GM12878 (cell line): Measurements from ENCODE around the gene GPR141. TPM values are rescaled to one million over a fixed set of nuclear protein-coding genes. Genes with fewer than 3 reads are reported as not detected.

ENCODE experiments used
- ATAC-seq: fragments of 200-7000 bp; cut with Tn5 transposase; 3 replicates; pipeline ENCODE4 v1.9.1; 2020; ENCODE audit warnings: mild to moderate bottlenecking, moderate library complexity
- BruUV-seq: library from RNA; stranded (reverse); fragments of 400-500 nt; replicated peaks from 2 replicates; lab custom pipeline; 2021; lab: Mats Ljungman, UMichigan
- CTCF ChIA-PET: fragments of 300-600 bp; sonication (Branson Sonifier 250); formaldehyde crosslinking; extraction: SDS; loops from one replicate; lab custom pipeline; 2021; ENCODE audit warnings: inconsistent platforms; lab: Yijun Ruan, JAX
- POLR2A ChIA-PET: fragments of 350-600 bp; formaldehyde crosslinking; extraction: SDS; loops from one replicate; lab custom pipeline; 2021; ENCODE audit warnings: inconsistent platforms; lab: Charles Lee
- RAD21 ChIA-PET: fragments of 300-600 bp; sonication (Branson Sonifier 250); formaldehyde crosslinking; loops from one replicate; lab custom pipeline; 2023; ENCODE audit warnings: antibody characterized with exemption; ENCODE audit not compliant: unreplicated experiment; lab: Charles Lee
- SMC1A ChIA-PET: fragments of 300-600 bp; sonication (Branson Sonifier 250); formaldehyde crosslinking; loops from one replicate; lab custom pipeline; 2023; ENCODE audit not compliant: unreplicated experiment, uncharacterized antibody; lab: Charles Lee
- DNase-seq: peaks from one replicate; pipeline ENCODE4 v3.0.0-alpha.2; 2011; ENCODE audit warnings: low read depth, low spot score
- FAIRE-seq: peaks from 3 replicates; lab custom pipeline; 2011; peaks lifted over from hg19 to GRCh38; lab: Jason Lieb, UNC
- H2AFZ ChIP-seq: 2 replicates; pipeline ENCODE4 v1.6.0; 2011; ENCODE audit warnings: low read depth, low read length, control low read depth; ENCODE audit not compliant: control insufficient read depth
- H3K27ac ChIP-seq: 2 replicates; pipeline ENCODE4 v1.5.1; 2011; ENCODE audit warnings: control low read depth; ENCODE audit not compliant: control insufficient read depth, insufficient read depth
- H3K27me3 ChIP-seq, 2 experiments: replicated peaks in 1 of 2; 2 replicates each; pipeline versions ENCODE4 v1.6.0 to v1.6.1; 2011; ENCODE audit warnings: low read length in 1 of 2; ENCODE audit not compliant: control insufficient read depth in 2 of 2, insufficient read depth in 2 of 2
- H3K36me3 ChIP-seq, 2 experiments: 2 replicates each; pipeline ENCODE4 v1.5.1; 2011; ENCODE audit warnings: low read length in 1 of 2; ENCODE audit not compliant: control insufficient read depth in 2 of 2, insufficient read depth in 2 of 2
- H3K4me1 ChIP-seq: 2 replicates; pipeline ENCODE4 v1.6.1; 2011; ENCODE audit warnings: mild to moderate bottlenecking, low read length, moderate library complexity, mixed read lengths; ENCODE audit not compliant: control insufficient read depth, insufficient read depth
- H3K4me2 ChIP-seq: 2 replicates; pipeline ENCODE4 v1.6.0; 2011; ENCODE audit warnings: control low read depth; ENCODE audit not compliant: control insufficient read depth, insufficient read depth
- H3K4me3 ChIP-seq: fragments of 200-600 bp; sonication (generic); 2 replicates; pipeline ENCODE4 v1.5.1; 2016
- H3K79me2 ChIP-seq: 2 replicates; pipeline ENCODE4 v1.6.0; 2011; ENCODE audit warnings: low read length; ENCODE audit not compliant: control insufficient read depth, insufficient read depth
- H3K9ac ChIP-seq: 2 replicates; pipeline ENCODE4 v1.8.0; 2011; ENCODE audit warnings: low read length, control low read depth, mixed read lengths; ENCODE audit not compliant: control insufficient read depth, insufficient read depth
- H3K9me3 ChIP-seq: replicated peaks from 3 replicates; pipeline ENCODE4 v1.5.1; 2011; ENCODE audit warnings: mild to moderate bottlenecking, low read length; ENCODE audit not compliant: control insufficient read depth, insufficient read depth
- H4K20me1 ChIP-seq: 2 replicates; pipeline ENCODE4 v1.6.0; 2011; ENCODE audit not compliant: control insufficient read depth, insufficient read depth
- BRCA1 ChIP-seq: IDR thresholded peaks from 2 replicates; pipeline ENCODE4 v1.6.1; 2011; ENCODE audit warnings: low read depth, low read length, improper control_type of control experiment
- CHD4 ChIP-seq: fragments of 200-600 bp; sonication (generic); IDR thresholded peaks from 2 replicates; pipeline ENCODE4 v1.6.1; 2016; ENCODE audit warnings: mild to moderate bottlenecking
- DPF2 ChIP-seq: fragments of 450-650 bp; IDR thresholded peaks from 2 replicates; pipeline ENCODE4 v1.6.1; 2017; ENCODE audit warnings: mild to moderate bottlenecking
- GATAD2B ChIP-seq: fragments of 450-650 bp; conservative IDR thresholded peaks from 2 replicates; pipeline ENCODE4 v1.6.1; 2017; ENCODE audit warnings: low read depth, mild to moderate bottlenecking, moderate library complexity
- HSF1 ChIP-seq: fragments of 150-350 bp; IDR thresholded peaks from 2 replicates; pipeline ENCODE4 v1.6.1; 2014; ENCODE audit warnings: mild to moderate bottlenecking, low read depth, low read length
- KDM1A ChIP-seq: fragments of 200-600 bp; sonication (generic); IDR thresholded peaks from 2 replicates; pipeline ENCODE4 v1.6.1; 2016; ENCODE audit warnings: borderline replicate concordance
- MXI1 ChIP-seq: fragments of 150-350 bp; IDR thresholded peaks from 2 replicates; pipeline ENCODE4 v1.6.1; 2011; ENCODE audit warnings: low read depth, mild to moderate bottlenecking, inconsistent platforms, low read length, improper control_type of control experiment
- PAX5 ChIP-seq: IDR thresholded peaks from 2 replicates; pipeline ENCODE4 v1.6.1; 2011; ENCODE audit warnings: low read depth, low read length, borderline replicate concordance
- PAX8 ChIP-seq: fragments of 450-650 bp; IDR thresholded peaks from 2 replicates; pipeline ENCODE4 v1.6.1; 2017; ENCODE audit warnings: mild to moderate bottlenecking, moderate library complexity
- RELA ChIP-seq: fragments of 450-650 bp; IDR thresholded peaks from 2 replicates; pipeline ENCODE4 v1.8.0; 2014; ENCODE audit warnings: borderline replicate concordance; ENCODE audit not compliant: partially characterized antibody
- SMAD5 ChIP-seq: IDR thresholded peaks from 2 replicates; pipeline ENCODE4 v1.6.1; 2016; ENCODE audit warnings: antibody characterized with exemption, low read depth
- SRF ChIP-seq, 2 experiments: IDR thresholded peaks; 2 replicates each; pipeline ENCODE4 v1.6.1; 2011; ENCODE audit warnings: low read depth in 2 of 2, low read length in 2 of 2, mild to moderate bottlenecking in 1 of 2, moderate library complexity in 1 of 2
- STAT3 ChIP-seq: IDR thresholded peaks from 2 replicates; pipeline ENCODE4 v1.6.1; 2011; ENCODE audit warnings: low read depth, low read length, improper control_type of control experiment
- ZBTB11 ChIP-seq: fragments of 450-650 bp; formaldehyde crosslinking; IDR thresholded peaks from 2 replicates; pipeline ENCODE4 v1.5.0; 2022; ENCODE audit warnings: mild to moderate bottlenecking, missing genetic modification characterization
- WGBS: methylation state at CpG from one replicate; pipeline ENCODE4 v1.1.6; 2016; ENCODE audit warnings: low lambda C conversion rate; ENCODE audit not compliant: insufficient replicate concordance, insufficient coverage; ENCODE audit errors: missing lambda C conversion rate; 5-methylcytosine and 5-hydroxymethylcytosine counted together
- in situ Hi-C: fragments of 300-500 bp; cut with MboI; formaldehyde crosslinking; loops from 9 replicates; pipeline ENCODE4 v1.14.3; 2018; ENCODE audit warnings: mixed read lengths
- intact Hi-C: fragments of 100-400 bp; cut with micrococcal nuclease; formaldehyde crosslinking; loops from one replicate; pipeline ENCODE4 v1.14.2; 2022; ENCODE audit not compliant: unreplicated experiment
- polyA plus RNA-seq, 11 experiments: library from polyadenylated mRNA; depleted of rRNA in 4 of 11; unstranded in 6 of 11; stranded (reverse) in 5 of 11; fragments of >200 nt; fragmentation: Nextera tagmentation in 4 of 11; fragmentation: Illumina TruSeq in 1 of 11; extraction: Ambion mirVana in 4 of 11; extraction: Trizol in 1 of 11; gene quantifications; 1 replicate in 1 of 11; 2 replicates in 10 of 11; pipeline versions ENCODE4 v1.2.1 to v1.2.3, GENCODE V29; 2011 to 2016; ENCODE audit warnings: inconsistent platforms in 2 of 11, missing spikeins in 2 of 11, low read depth in 1 of 11
- total RNA-seq, 4 experiments: library from RNA; depleted of rRNA in 3 of 4; stranded (reverse); fragments of >200 nt in 3 of 4; fragmentation: Illumina TruSeq in 1 of 4; extraction: Trizol in 1 of 4; gene quantifications; 2 replicates each; pipeline versions ENCODE4 v1.2.1 to v1.2.3, GENCODE V29; 2013 to 2021
- TF ChIP-seq, protein P1 (sequence below): fragments of 450-650 bp; conservative IDR thresholded peaks from 2 replicates; pipeline ENCODE4 v1.6.1; 2017; ENCODE audit warnings: mild to moderate bottlenecking, moderate library complexity
- TF ChIP-seq, protein P2 (sequence below): fragments of 450-650 bp; IDR thresholded peaks from 2 replicates; pipeline ENCODE4 v1.6.1; 2017; ENCODE audit warnings: antibody characterized with exemption, mild to moderate bottlenecking, moderate library complexity

Gene GPR141
- total and polyA plus RNA-seq, 10 of the 15 experiments (the other 5 are each of a cell fraction or from before 2014, with no cell fraction given) = 0.56 to 3.9 (median 1.2) TPM

DNA sequence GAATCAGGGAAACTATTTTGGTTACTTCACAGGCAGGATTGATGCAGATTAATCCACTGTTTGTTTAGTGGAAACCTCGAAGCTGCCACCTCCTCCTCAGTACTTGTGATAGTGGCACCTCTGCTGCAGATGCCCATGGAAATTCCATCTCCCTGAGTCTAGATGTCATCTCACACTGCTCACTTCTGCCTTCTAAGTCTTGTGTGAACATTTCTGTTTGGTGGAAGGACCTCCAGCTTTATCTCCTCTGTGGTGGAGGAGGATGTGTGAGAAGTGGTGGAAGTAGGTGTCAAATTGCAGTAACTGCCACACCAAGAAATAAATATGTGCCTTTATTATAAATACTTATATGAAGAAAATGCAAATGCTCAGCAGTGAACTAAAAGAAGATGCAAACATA, 25.8 kb upstream of the GPR141 start:
- SMC1A ChIA-PET = interaction anchor here (1.0 to 1.3 kb wide), 2 partner anchors 17 to 67 kb away, joined by 3 read pairs; no protein-coding TSS in a partner anchor
- WGBS = 5% methylated on average over 1 of the region's 1 CpG
- CTCF ChIA-PET = interaction anchor here (0.8 to 1.1 kb wide), 2 partner anchors 29 to 176 kb away, joined by 3 read pairs; no protein-coding TSS in a partner anchor
- ATAC-seq (0 out of 3 replicates have a peak, but pooled peaks have one; percentile 16), DNase-seq (no peak), FAIRE-seq (no peak)
- Histone ChIP-seq H2AFZ (no peak overlapping the region; the same call in 1 of the 2 replicates), H3K9ac (no peak overlapping the region), H3K9me3 (peaks cover 2% of the 10 kb centered on the region), H4K20me1 (no peaks in the 10 kb centered on the region), H3K4me2 (no peak overlapping the region), H3K4me1 (peaks cover 12% of the 10 kb centered on the region), H3K27me3 (no peaks in the 10 kb centered on the region), H3K4me3 (no peak overlapping the region), H3K36me3 (no peaks in the 10 kb centered on the region), H3K27ac (no peak overlapping the region), H3K79me2 (no peaks in the 10 kb centered on the region)
- in situ Hi-C loops (no loop called here), intact Hi-C loops (no loop called here)
- RAD21 ChIA-PET = no interaction called here
- POLR2A ChIA-PET = no interaction called here
- BruUV-seq = no TSS peak
- no peak for TF ChIP-seq CHD4
- no peak for TF ChIP-seq SRF (IDR thresholded peaks at IDR 0.05; ENCODE audit: low read depth in 2 of 2, low read length in 2 of 2)
- no peak for TF ChIP-seq MXI1
- TF ChIP-seq BRCA1 = no peak
- no peak for TF ChIP-seq DPF2
- TF ChIP-seq RELA = no peak
- no peak for TF ChIP-seq KDM1A
- no peak for TF ChIP-seq HSF1
- TF ChIP-seq GATAD2B = no peak
- no peak for TF ChIP-seq SMAD5
- TF ChIP-seq, protein P1, sequence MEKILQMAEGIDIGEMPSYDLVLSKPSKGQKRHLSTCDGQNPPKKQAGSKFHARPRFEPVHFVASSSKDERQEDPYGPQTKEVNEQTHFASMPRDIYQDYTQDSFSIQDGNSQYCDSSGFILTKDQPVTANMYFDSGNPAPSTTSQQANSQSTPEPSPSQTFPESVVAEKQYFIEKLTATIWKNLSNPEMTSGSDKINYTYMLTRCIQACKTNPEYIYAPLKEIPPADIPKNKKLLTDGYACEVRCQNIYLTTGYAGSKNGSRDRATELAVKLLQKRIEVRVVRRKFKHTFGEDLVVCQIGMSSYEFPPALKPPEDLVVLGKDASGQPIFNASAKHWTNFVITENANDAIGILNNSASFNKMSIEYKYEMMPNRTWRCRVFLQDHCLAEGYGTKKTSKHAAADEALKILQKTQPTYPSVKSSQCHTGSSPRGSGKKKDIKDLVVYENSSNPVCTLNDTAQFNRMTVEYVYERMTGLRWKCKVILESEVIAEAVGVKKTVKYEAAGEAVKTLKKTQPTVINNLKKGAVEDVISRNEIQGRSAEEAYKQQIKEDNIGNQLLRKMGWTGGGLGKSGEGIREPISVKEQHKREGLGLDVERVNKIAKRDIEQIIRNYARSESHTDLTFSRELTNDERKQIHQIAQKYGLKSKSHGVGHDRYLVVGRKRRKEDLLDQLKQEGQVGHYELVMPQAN = no peak
- no peak for TF ChIP-seq PAX8
- no peak for TF ChIP-seq PAX5
- no peak for TF ChIP-seq STAT3
- TF ChIP-seq, protein P2, sequence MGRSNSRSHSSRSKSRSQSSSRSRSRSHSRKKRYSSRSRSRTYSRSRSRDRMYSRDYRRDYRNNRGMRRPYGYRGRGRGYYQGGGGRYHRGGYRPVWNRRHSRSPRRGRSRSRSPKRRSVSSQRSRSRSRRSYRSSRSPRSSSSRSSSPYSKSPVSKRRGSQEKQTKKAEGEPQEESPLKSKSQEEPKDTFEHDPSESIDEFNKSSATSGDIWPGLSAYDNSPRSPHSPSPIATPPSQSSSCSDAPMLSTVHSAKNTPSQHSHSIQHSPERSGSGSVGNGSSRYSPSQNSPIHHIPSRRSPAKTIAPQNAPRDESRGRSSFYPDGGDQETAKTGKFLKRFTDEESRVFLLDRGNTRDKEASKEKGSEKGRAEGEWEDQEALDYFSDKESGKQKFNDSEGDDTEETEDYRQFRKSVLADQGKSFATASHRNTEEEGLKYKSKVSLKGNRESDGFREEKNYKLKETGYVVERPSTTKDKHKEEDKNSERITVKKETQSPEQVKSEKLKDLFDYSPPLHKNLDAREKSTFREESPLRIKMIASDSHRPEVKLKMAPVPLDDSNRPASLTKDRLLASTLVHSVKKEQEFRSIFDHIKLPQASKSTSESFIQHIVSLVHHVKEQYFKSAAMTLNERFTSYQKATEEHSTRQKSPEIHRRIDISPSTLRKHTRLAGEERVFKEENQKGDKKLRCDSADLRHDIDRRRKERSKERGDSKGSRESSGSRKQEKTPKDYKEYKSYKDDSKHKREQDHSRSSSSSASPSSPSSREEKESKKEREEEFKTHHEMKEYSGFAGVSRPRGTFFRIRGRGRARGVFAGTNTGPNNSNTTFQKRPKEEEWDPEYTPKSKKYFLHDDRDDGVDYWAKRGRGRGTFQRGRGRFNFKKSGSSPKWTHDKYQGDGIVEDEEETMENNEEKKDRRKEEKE = no peak
- no peak for TF ChIP-seq ZBTB11 (CRISPR knock-in tag)
